ENCODE measurements around the gene ACCSL. TPM values are rescaled to one million over a fixed set of nuclear protein-coding genes. Genes with fewer than 3 reads are reported as not detected.
A peak's percentile ranks its signal among the peaks of the same experiment; 100 is the strongest.

ACCSL gene
- total RNA-seq, 2 experiments from 2014 or later, result not detected

- H3K27ac Mint-ChIP-seq, result no peak overlapping the region
- ATAC-seq (peak; percentile 90), DNase-seq (peak; percentile 65)
- POLR2A ChIA-PET, result no interaction called here
- H3K9me3 Mint-ChIP-seq (ENCODE audit: low read depth), result peaks cover 3% of the 10 kb centered on the region
- intact Hi-C loops (cut with DNase I, micrococcal nuclease), result loop anchor here (1.0 to 5.0 kb wide), 3 partner anchors 92 to 147 kb away; partner anchors contain the start of gene C11orf96 (in 1 of the 2)
- no peaks in the 10 kb centered on the region for H3K4me1 Mint-ChIP-seq
- CTCF ChIA-PET, result interaction anchor here (1.1 to 4.1 kb wide), 3 partner anchors 19 to 148 kb away, joined by 3 to 15 read pairs (median 4); no protein-coding TSS in a partner anchor
- H3K27me3 Mint-ChIP-seq, result peaks cover 5% of the 10 kb centered on the region
- H3K4me3 Mint-ChIP-seq, result no peak overlapping the region
- no peaks in the 10 kb centered on the region for H3K36me3 Mint-ChIP-seq (ENCODE audit: low read depth)
Measured at GRCh38 chr11:44036811-44037657, 10.7 kb upstream of the ACCSL start.

GRCh38 chr11:44037658-44037998 is 10.2 kb upstream of the ACCSL start:
- POLR2A ChIA-PET, result no interaction called here
- ATAC-seq (no peak), DNase-seq (no peak)
- Mint-ChIP-seq H3K27me3 (peaks cover 5% of the 10 kb centered on the region), H3K27ac (no peak overlapping the region), H3K4me3 (no peak overlapping the region), H3K36me3 (ENCODE audit: low read depth) (no peaks in the 10 kb centered on the region), H3K9me3 (ENCODE audit: low read depth) (peaks cover 3% of the 10 kb centered on the region), H3K4me1 (no peaks in the 10 kb centered on the region)
- intact Hi-C loops (cut with DNase I, micrococcal nuclease), result loop anchor here (1.0 to 5.0 kb wide), 3 partner anchors 93 to 147 kb away; partner anchors contain the start of gene C11orf96 (in 1 of the 2)
- CTCF ChIA-PET, result interaction anchor here (0.7 to 4.1 kb wide), 5 partner anchors 20 to 470 kb away, joined by 3 to 15 read pairs (median 4); no protein-coding TSS in a partner anchor

DNA sequence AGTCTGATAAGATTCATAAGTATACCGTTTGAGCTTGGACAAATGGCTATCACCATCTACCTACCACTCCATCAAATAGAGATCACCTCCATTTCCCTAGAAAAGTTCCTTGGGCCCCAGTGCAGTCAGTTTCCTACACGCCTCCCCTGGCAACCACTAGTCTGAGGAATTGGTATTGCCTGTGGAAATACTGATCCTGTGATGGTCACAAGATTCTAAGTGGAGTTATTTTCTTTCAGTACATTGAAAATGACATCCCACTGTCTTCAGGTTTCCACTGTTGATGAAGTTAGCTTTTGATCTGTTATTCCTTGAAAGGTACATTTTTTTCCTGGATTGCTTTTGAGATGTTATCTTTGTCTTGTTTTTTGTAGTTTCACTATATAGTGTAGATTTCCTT is 4.6 kb upstream of the ACCSL start:
- POLR2A ChIA-PET, result no interaction called here

DNA sequence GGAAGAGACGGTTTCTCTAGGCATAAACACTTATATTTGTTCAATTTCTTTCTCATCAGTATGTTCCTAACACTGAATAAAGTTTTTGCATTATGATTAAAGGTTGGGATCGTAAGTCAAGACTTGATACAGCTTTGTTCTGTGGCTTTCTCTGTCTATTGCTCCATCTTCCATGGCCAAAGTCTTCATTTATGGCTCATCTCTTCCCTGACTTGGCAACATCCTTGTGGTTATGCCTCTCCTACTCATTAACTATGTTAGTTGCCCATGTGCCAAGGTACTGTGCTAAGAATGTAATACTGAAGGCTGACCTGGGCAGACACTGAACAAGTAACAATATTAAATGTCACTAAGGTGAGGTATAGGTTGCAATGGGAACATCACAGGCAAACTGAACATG is 1.6 kb upstream of the ACCSL start:
- H3K9me3 Mint-ChIP-seq (ENCODE audit: low read depth), result peaks cover 3% of the 10 kb centered on the region
- DNase-seq (no peak), ATAC-seq (no peak)
- no peak overlapping the region for H3K4me3 Mint-ChIP-seq
- CTCF ChIA-PET, result no interaction called here
- H3K27me3 Mint-ChIP-seq, result peaks cover 3% of the 10 kb centered on the region
- H3K4me1 Mint-ChIP-seq, result no peaks in the 10 kb centered on the region
- H3K36me3 Mint-ChIP-seq (ENCODE audit: low read depth), result no peaks in the 10 kb centered on the region
- POLR2A ChIA-PET, result no interaction called here
- H3K27ac Mint-ChIP-seq, result no peak overlapping the region
- intact Hi-C loops (cut with DNase I, micrococcal nuclease), result no loop called here

More for the DNA sequence above, 4.6 kb upstream of the ACCSL start:
- DNase-seq (no peak), ATAC-seq (no peak)
- intact Hi-C loops (cut with DNase I, micrococcal nuclease), result no loop called here
- Mint-ChIP-seq H3K27me3 (no peaks in the 10 kb centered on the region), H3K36me3 (ENCODE audit: low read depth) (no peaks in the 10 kb centered on the region), H3K9me3 (ENCODE audit: low read depth) (peaks cover 3% of the 10 kb centered on the region), H3K27ac (no peak overlapping the region), H3K4me1 (no peaks in the 10 kb centered on the region), H3K4me3 (no peak overlapping the region)
- CTCF ChIA-PET, result interaction anchor here (1.2 kb wide), 1 partner anchor 51 kb away, joined by 4 read pairs; no protein-coding TSS in a partner anchor

DNA sequence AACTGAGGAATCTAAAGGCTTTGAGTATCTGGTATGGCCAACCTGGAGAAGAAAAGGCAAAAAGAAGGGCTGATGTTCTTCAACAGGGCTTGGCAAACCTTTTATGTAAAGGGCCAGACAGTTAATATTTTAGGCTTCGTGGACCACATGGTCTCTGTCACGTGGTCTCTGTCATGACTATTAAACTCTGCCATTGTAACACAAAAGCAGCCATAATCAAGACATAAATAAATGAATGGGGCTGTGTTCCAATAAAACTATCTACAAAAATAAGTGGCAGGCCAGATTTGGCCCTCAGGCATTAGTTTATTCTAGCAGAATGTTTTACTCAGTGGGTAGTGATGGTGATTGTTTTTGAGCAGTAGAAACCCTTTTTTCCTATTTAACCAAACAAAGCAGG is 483 bp upstream of the ACCSL start:
- Mint-ChIP-seq H3K27ac (no peak overlapping the region), H3K4me1 (no peaks in the 10 kb centered on the region), H3K4me3 (no peak overlapping the region), H3K36me3 (ENCODE audit: low read depth) (no peaks in the 10 kb centered on the region), H3K27me3 (peaks cover 3% of the 10 kb centered on the region), H3K9me3 (ENCODE audit: low read depth) (no peaks in the 10 kb centered on the region)
- ChIA-PET CTCF (no interaction called here), POLR2A (no interaction called here)
- DNase-seq, result no peak
- intact Hi-C loops (cut with DNase I, micrococcal nuclease), result no loop called here
- no peak for ATAC-seq

DNA sequence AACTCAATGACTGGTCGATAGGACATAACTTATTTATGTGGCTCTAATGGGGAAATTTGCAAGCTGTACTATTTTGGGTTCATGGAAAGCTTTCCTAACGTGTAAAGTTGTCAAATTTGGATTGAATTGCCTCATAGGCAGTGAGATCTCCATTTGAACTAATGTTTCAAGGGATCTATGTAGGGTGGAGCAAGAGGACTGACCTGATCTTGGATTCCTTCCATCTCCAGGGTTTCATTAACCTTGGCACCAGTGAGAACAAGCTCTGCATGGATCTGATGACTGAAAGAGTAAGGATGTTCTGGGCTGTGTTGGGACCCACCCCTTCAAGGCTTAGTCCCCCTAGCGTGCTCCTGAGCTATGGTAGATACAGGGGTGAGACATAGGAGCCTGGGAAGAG is 2.1 kb downstream of the ACCSL start:
- intact Hi-C loops (cut with DNase I, micrococcal nuclease), result no loop called here

GRCh38 chr11:44051171-44051570 is 3.4 kb downstream of the ACCSL start:
- H3K36me3 Mint-ChIP-seq (ENCODE audit: low read depth), result no peaks in the 10 kb centered on the region
- ATAC-seq (no peak), DNase-seq (no peak)
- no peak overlapping the region for H3K4me3 Mint-ChIP-seq
- H3K9me3 Mint-ChIP-seq (ENCODE audit: low read depth), result no peaks in the 10 kb centered on the region
- H3K27ac Mint-ChIP-seq, result no peak overlapping the region
- ChIA-PET POLR2A (no interaction called here), CTCF (no interaction called here)
- H3K4me1 Mint-ChIP-seq, result no peaks in the 10 kb centered on the region
- intact Hi-C loops (cut with DNase I, micrococcal nuclease), result no loop called here
- peaks cover 3% of the 10 kb centered on the region for H3K27me3 Mint-ChIP-seq

More for the DNA sequence above, 2.1 kb downstream of the ACCSL start:
- no peak for DNase-seq
- ChIA-PET CTCF (no interaction called here), POLR2A (no interaction called here)
- H3K27me3 Mint-ChIP-seq, result peaks cover 3% of the 10 kb centered on the region
- no peak overlapping the region for H3K4me3 Mint-ChIP-seq
- no peaks in the 10 kb centered on the region for H3K9me3 Mint-ChIP-seq (ENCODE audit: low read depth)
- no peak for ATAC-seq
- H3K4me1 Mint-ChIP-seq, result no peaks in the 10 kb centered on the region
- no peaks in the 10 kb centered on the region for H3K36me3 Mint-ChIP-seq (ENCODE audit: low read depth)
- no peak overlapping the region for H3K27ac Mint-ChIP-seq

- POLR2A ChIA-PET, result no interaction called here
- DNase-seq (no peak), ATAC-seq (no peak)
- intact Hi-C loops (cut with DNase I, micrococcal nuclease), result no loop called here
- Mint-ChIP-seq H3K36me3 (ENCODE audit: low read depth) (no peaks in the 10 kb centered on the region), H3K4me1 (no peaks in the 10 kb centered on the region), H3K9me3 (ENCODE audit: low read depth) (no peaks in the 10 kb centered on the region), H3K4me3 (no peak overlapping the region), H3K27ac (no peak overlapping the region), H3K27me3 (no peaks in the 10 kb centered on the region)
- CTCF ChIA-PET, result interaction anchor here (1.0 to 1.2 kb wide), 3 partner anchors 14 to 168 kb away, joined by 3 to 4 read pairs (median 3); no protein-coding TSS in a partner anchor
Measured at GRCh38 chr11:44057340-44057739, 9.6 kb downstream of the ACCSL start.

- ATAC-seq (no peak), DNase-seq (no peak)
- H3K27me3 Mint-ChIP-seq, result no peaks in the 10 kb centered on the region
- intact Hi-C loops (cut with DNase I, micrococcal nuclease), result no loop called here
- H3K4me1 Mint-ChIP-seq, result no peaks in the 10 kb centered on the region
- no peaks in the 10 kb centered on the region for H3K9me3 Mint-ChIP-seq (ENCODE audit: low read depth)
- CTCF ChIA-PET, result no interaction called here
- POLR2A ChIA-PET, result interaction anchor here (0.6 kb wide), 1 partner anchor 170 kb away, joined by 4 read pairs; no protein-coding TSS in a partner anchor
- H3K4me3 Mint-ChIP-seq, result no peak overlapping the region
- H3K27ac Mint-ChIP-seq, result no peak overlapping the region
- H3K36me3 Mint-ChIP-seq (ENCODE audit: low read depth), result no peaks in the 10 kb centered on the region
Measured at GRCh38 chr11:44058275-44058674, 10.5 kb downstream of the ACCSL start.

DNA sequence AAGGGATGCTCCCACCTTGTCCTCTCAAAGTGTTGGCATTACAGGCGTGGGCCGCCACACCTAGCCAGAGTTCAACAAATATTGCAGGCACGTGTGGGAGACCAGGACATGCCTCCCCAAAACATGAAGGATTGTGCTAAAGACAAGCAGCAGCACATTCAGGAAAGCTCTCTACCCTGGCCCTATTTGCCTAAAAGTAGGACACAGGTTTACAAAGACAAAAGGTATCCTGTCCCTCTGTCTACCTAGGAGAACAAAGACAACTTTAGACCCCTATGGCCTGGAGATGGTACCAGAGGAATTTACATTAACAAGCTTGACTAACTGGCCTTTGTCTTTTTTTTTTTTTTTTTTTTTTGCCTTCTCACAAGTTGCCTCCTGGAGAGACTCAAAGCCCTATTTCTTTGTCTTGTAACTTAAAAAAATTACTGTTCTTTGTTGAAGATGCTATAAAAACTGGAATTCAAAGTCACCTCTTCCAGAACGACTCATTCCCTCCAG is 17.4 kb downstream of the ACCSL start:
- H3K4me3 Mint-ChIP-seq, result peak overlapping the region; percentile 79
- ATAC-seq, result no peak
- peaks cover 22% of the 10 kb centered on the region for H3K4me1 Mint-ChIP-seq
- no peaks in the 10 kb centered on the region for H3K9me3 Mint-ChIP-seq (ENCODE audit: low read depth)
- H3K27me3 Mint-ChIP-seq, result no peaks in the 10 kb centered on the region
- no peak for DNase-seq
- intact Hi-C loops (cut with DNase I, micrococcal nuclease), result loop anchor here (5.0 kb wide), 2 partner anchors 183 to 423 kb away; partner anchors contain the start of gene ALKBH3 (in 1 of the 2)
- peaks cover 2% of the 10 kb centered on the region for H3K36me3 Mint-ChIP-seq (ENCODE audit: low read depth)
- CTCF ChIA-PET, result interaction anchor here (0.7 kb wide), 2 partner anchors 55 to 68 kb away, joined by 3 to 4 read pairs; no protein-coding TSS in a partner anchor
- POLR2A ChIA-PET, result no interaction called here
- peak overlapping the region; percentile 90 for H3K27ac Mint-ChIP-seq

DNA sequence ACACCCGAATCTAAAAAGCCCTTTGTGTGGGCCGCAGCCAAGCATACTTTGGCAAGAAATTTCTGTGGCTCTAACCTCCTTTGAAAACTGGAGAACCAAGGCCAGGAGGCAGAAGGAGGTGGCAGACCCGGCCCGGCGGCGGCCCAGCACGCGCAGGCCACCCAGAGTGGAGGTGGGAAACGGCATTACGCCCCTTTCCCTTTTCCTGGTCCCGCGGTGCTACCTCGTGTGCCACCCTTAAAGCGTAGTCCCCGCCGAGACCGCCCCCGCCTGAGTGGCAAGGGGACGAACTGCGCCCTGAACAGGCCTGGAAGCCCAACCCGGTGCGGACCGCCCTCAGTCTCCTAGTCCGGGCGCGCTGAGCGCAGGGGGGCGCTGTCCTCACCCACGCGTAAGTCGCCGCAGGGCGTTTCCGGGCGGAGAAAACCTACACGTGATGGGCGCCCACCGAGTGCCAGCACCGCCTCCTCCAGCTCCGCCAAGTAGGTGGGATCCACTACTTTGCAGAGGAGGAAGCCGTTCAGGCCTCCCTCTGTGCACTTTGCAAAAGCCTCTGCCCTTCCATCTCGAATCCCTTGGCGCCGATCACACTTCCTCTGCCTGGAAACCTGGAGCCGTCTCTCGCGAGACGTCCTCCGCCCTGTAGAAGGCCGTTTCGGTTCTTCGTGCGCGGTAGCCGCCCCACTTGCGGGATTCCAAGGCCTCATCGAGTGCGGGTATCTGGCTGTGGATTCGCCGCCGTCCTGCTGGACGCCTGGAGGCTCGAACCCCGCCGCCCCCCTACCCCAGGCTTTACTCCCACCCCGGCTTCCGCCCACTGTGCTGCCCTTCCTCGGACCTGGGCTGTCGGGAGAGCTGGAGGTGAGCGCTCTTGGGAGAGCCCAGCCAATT is 18.3 kb downstream of the ACCSL start, which contains the start of gene ACCS:
ACCS (plus strand) TSS at position 430 of the 891 bp plus-strand sequence. CDS start 1,358 bp downstream, outside the sequence.
- ChIA-PET POLR2A (no interaction called here), CTCF (interaction anchor here (0.6 to 9.6 kb wide), 6 partner anchors 15 to 219 kb away, joined by 3 to 74 read pairs (median 3); partner anchors contain the start of gene EXT2)
- peak within 1 kb of the TSS; percentile 79 for H3K4me3 Mint-ChIP-seq
- no peaks in the 10 kb centered on the region for H3K9me3 Mint-ChIP-seq (ENCODE audit: low read depth)
- DNase-seq (peak; percentile 91), ATAC-seq (peak; percentile 95)
- H3K27ac Mint-ChIP-seq, result peak within 1 kb of the TSS; percentile 90
- peaks cover 22% of the 10 kb centered on the region for H3K4me1 Mint-ChIP-seq
- intact Hi-C loops (cut with DNase I, micrococcal nuclease), result loop anchor here (1.0 to 5.0 kb wide), 6 partner anchors 28 to 707 kb away; partner anchors contain the start of genes ALKBH3 (in 2 of the 2), EXT2 (in 1 of the 2) and TTC17 (in 1 of the 2)
- H3K36me3 Mint-ChIP-seq (ENCODE audit: low read depth), result peaks cover 4% of the 10 kb centered on the region
- no peaks in the 10 kb centered on the region for H3K27me3 Mint-ChIP-seq

Measured in activated CD4-positive, alpha-beta T cell treated with anti-CD3 and anti-CD28 coated beads for 36 hours (primary cell).